OCI-LY3 (cell line): ENCODE results near the gene ATP8B1.

ENCODE experiments used
- H2AFZ ChIP-seq: fragments of 200-600, 300-600 bp; shearing (Covaris generic); 2 replicates; pipeline ENCODE4 v1.6.0; 2014; ENCODE audit warnings: antibody characterized with exemption, low read depth, low read length
- H3K27ac ChIP-seq: fragments of 200-600, 300-600 bp; sonication (generic); 2 replicates; pipeline ENCODE4 v1.5.1; 2014; ENCODE audit warnings: mild to moderate bottlenecking, low read length, moderate library complexity, mixed read lengths
- H3K27me3 ChIP-seq: fragments of 200-600, 300-600 bp; sonication (generic); 2 replicates; pipeline ENCODE4 v1.6.1; 2014; ENCODE audit warnings: low read depth, low read length, mixed read lengths
- H3K36me3 ChIP-seq: fragments of 200-600, 300-600 bp; sonication (generic); replicated peaks from 2 replicates; pipeline ENCODE3; 2014; ENCODE audit warnings: low read depth, low read length, mixed read lengths
- H3K4me1 ChIP-seq: fragments of 300-600, 200-600 bp; sonication (generic); 2 replicates; pipeline ENCODE4 v1.6.1; 2014; ENCODE audit warnings: low read length, mixed read lengths
- H3K4me2 ChIP-seq: fragments of 200-600, 300-600 bp; sonication (generic); 2 replicates; pipeline ENCODE4 v1.6.1; 2014; ENCODE audit warnings: low read length, mixed read lengths
- H3K4me3 ChIP-seq: fragments of 300-600, 200-600 bp; sonication (generic); 2 replicates; pipeline ENCODE4 v1.5.1; 2014; ENCODE audit warnings: antibody characterized with exemption, mild to moderate bottlenecking, low read length, moderate library complexity
- H3K79me2 ChIP-seq: fragments of 300-600, 200-600 bp; shearing (Covaris generic); 2 replicates; pipeline ENCODE4 v1.6.1; 2014; ENCODE audit warnings: mild to moderate bottlenecking, low read length, mixed read lengths
- H3K9ac ChIP-seq: fragments of 300-600, 200-600 bp; shearing (Covaris generic); 2 replicates; pipeline ENCODE4 v1.6.0; 2014; ENCODE audit warnings: mild to moderate bottlenecking, low read length, moderate library complexity
- H3K9me3 ChIP-seq: fragments of 200-600, 300-600 bp; shearing (Covaris generic); 2 replicates; pipeline ENCODE4 v1.6.1; 2014; ENCODE audit warnings: low read length, mixed read lengths; ENCODE audit not compliant: insufficient read depth
- H4K20me1 ChIP-seq: fragments of 200-600, 300-600 bp; sonication (generic); 2 replicates; pipeline ENCODE4 v1.6.1; 2016; ENCODE audit warnings: low read length, mixed read lengths; ENCODE audit not compliant: insufficient read depth
- CTCF ChIP-seq: fragments of 200-600, 300-600 bp; sonication (generic); IDR thresholded peaks from 2 replicates; pipeline ENCODE4 v1.5.1; 2014; ENCODE audit warnings: antibody characterized with exemption, low read length, low read depth
- EZH2phosphoT487 ChIP-seq: fragments of 200-600 bp; shearing (Covaris generic); IDR thresholded peaks from 2 replicates; pipeline ENCODE4 v1.6.1; 2018; ENCODE audit warnings: antibody characterized with exemption, mixed run types, low read depth

Gene ATP8B1

GRCh38 chr18:57708288-57708687, 94.8 kb downstream of the ATP8B1 start:
- Histone ChIP-seq H3K9me3 (no peaks in the 10 kb centered on the region), H3K9ac (no peak overlapping the region), H3K4me3 (no peak overlapping the region), H3K36me3 (no peaks in the 10 kb centered on the region), H3K27me3 (no peaks in the 10 kb centered on the region), H2AFZ (no peak overlapping the region), H3K4me2 (no peak overlapping the region), H4K20me1 (no peaks in the 10 kb centered on the region), H3K4me1 (no peaks in the 10 kb centered on the region), H3K79me2 (no peaks in the 10 kb centered on the region), H3K27ac (no peak overlapping the region)
- TF ChIP-seq EZH2phosphoT487 (no peak), CTCF (no peak)

- no peak for TF ChIP-seq CTCF
- no peak for TF ChIP-seq EZH2phosphoT487
- H3K9ac ChIP-seq = no peak overlapping the region
- H3K9me3 ChIP-seq = no peaks in the 10 kb centered on the region
- no peaks in the 10 kb centered on the region for H4K20me1 ChIP-seq
- no peak overlapping the region for H3K4me2 ChIP-seq
- no peak overlapping the region for H3K4me3 ChIP-seq
- no peak overlapping the region for H3K27ac ChIP-seq
- no peaks in the 10 kb centered on the region for H3K36me3 ChIP-seq
- no peak overlapping the region for H2AFZ ChIP-seq
- H3K79me2 ChIP-seq = no peaks in the 10 kb centered on the region
- H3K4me1 ChIP-seq = no peaks in the 10 kb centered on the region
- no peaks in the 10 kb centered on the region for H3K27me3 ChIP-seq
Observed at GRCh38 chr18:57705832-57706595, 97.1 kb downstream of the ATP8B1 start.

GRCh38 chr18:57705011-57705410, 98.1 kb downstream of the ATP8B1 start:
- Histone ChIP-seq H3K4me1 (no peaks in the 10 kb centered on the region), H3K4me3 (no peak overlapping the region), H3K36me3 (no peaks in the 10 kb centered on the region), H3K9ac (no peak overlapping the region), H3K79me2 (no peaks in the 10 kb centered on the region), H3K4me2 (no peak overlapping the region), H3K9me3 (no peaks in the 10 kb centered on the region), H2AFZ (no peak overlapping the region), H4K20me1 (no peaks in the 10 kb centered on the region), H3K27ac (no peak overlapping the region), H3K27me3 (no peaks in the 10 kb centered on the region)
- no peak for TF ChIP-seq CTCF
- TF ChIP-seq EZH2phosphoT487 = no peak

- Histone ChIP-seq H3K4me2 (no peak overlapping the region), H3K36me3 (no peaks in the 10 kb centered on the region)
Observed at GRCh38 chr18:57698571-57699276, 104.4 kb downstream of the ATP8B1 start.

More at GRCh38 chr18:57698571-57699276, 104.4 kb downstream of the ATP8B1 start:
- H3K4me1 ChIP-seq = no peaks in the 10 kb centered on the region
- H3K4me3 ChIP-seq = no peak overlapping the region
- no peak overlapping the region for H3K27ac ChIP-seq
- H2AFZ ChIP-seq = no peak overlapping the region
- no peaks in the 10 kb centered on the region for H4K20me1 ChIP-seq
- no peaks in the 10 kb centered on the region for H3K9me3 ChIP-seq
- no peak for TF ChIP-seq CTCF
- TF ChIP-seq EZH2phosphoT487 = no peak
- no peaks in the 10 kb centered on the region for H3K27me3 ChIP-seq
- H3K79me2 ChIP-seq = no peaks in the 10 kb centered on the region
- no peak overlapping the region for H3K9ac ChIP-seq
